Endothelial cell (in vitro differentiated cells): Measurements from ENCODE around the gene SLC23A3. TPM values are rescaled to one million over a fixed set of nuclear protein-coding genes. Genes with fewer than 3 reads are reported as not detected.

Source experiments
- DNase-seq: peaks from one replicate; pipeline ENCODE4 v3.0.0; 2021; ENCODE audit warnings: low spot score
- H3K27ac Mint-ChIP-seq: one replicate; pipeline ENCODE4 v1.8.0; 2021; ENCODE audit warnings: mixed read lengths, inconsistent platforms; ENCODE audit not compliant: unreplicated experiment
- H3K27me3 Mint-ChIP-seq: one replicate; pipeline ENCODE4 v1.8.0; 2021; ENCODE audit warnings: mild to moderate bottlenecking, moderate library complexity, mixed read lengths, inconsistent platforms; ENCODE audit not compliant: unreplicated experiment
- H3K36me3 Mint-ChIP-seq: one replicate; pipeline ENCODE4 v1.8.0; 2021; ENCODE audit warnings: mild to moderate bottlenecking, low read depth, mixed read lengths, inconsistent platforms; ENCODE audit not compliant: unreplicated experiment
- H3K4me1 Mint-ChIP-seq: one replicate; pipeline ENCODE4 v1.8.0; 2021; ENCODE audit warnings: mild to moderate bottlenecking, mixed read lengths, inconsistent platforms; ENCODE audit not compliant: unreplicated experiment
- H3K4me3 Mint-ChIP-seq: one replicate; pipeline ENCODE4 v1.8.0; 2021; ENCODE audit warnings: mild to moderate bottlenecking, mixed read lengths, inconsistent platforms; ENCODE audit not compliant: unreplicated experiment
- H3K9me3 Mint-ChIP-seq: one replicate; pipeline ENCODE4 v1.8.0; 2021; ENCODE audit warnings: mixed read lengths, inconsistent platforms; ENCODE audit not compliant: unreplicated experiment
- total RNA-seq: library from RNA; stranded (reverse); fragmentation: NEBNext Ultra II Directional; extraction: Animal tissue kit (Norgen Biotek cat#: 25700); gene quantifications from one replicate; pipeline ENCODE4 v1.2.1, GENCODE V29; 2021; ENCODE audit not compliant: unreplicated experiment
- TF ChIP-seq, protein P1 (sequence below): fragments of 200-600 bp; sonication (generic); IDR thresholded peaks from one replicate; pipeline ENCODE4 v1.5.0; 2021; ENCODE audit warnings: antibody characterized with exemption; ENCODE audit not compliant: unreplicated experiment

The SLC23A3 gene
- total RNA-seq, 1 donor from 2014 or later = 1.7 TPM

GRCh38 chr2:219112062-219112406 lies 57.8 kb downstream of the SLC23A3 start:
- no peaks in the 10 kb centered on the region for H3K9me3 Mint-ChIP-seq
- peaks cover 9% of the 10 kb centered on the region for H3K4me1 Mint-ChIP-seq
- H3K36me3 Mint-ChIP-seq = no peaks in the 10 kb centered on the region
- H3K27ac Mint-ChIP-seq = no peak overlapping the region
- no peak overlapping the region for H3K4me3 Mint-ChIP-seq
- H3K27me3 Mint-ChIP-seq = peaks cover 2% of the 10 kb centered on the region
- TF ChIP-seq, protein P1, sequence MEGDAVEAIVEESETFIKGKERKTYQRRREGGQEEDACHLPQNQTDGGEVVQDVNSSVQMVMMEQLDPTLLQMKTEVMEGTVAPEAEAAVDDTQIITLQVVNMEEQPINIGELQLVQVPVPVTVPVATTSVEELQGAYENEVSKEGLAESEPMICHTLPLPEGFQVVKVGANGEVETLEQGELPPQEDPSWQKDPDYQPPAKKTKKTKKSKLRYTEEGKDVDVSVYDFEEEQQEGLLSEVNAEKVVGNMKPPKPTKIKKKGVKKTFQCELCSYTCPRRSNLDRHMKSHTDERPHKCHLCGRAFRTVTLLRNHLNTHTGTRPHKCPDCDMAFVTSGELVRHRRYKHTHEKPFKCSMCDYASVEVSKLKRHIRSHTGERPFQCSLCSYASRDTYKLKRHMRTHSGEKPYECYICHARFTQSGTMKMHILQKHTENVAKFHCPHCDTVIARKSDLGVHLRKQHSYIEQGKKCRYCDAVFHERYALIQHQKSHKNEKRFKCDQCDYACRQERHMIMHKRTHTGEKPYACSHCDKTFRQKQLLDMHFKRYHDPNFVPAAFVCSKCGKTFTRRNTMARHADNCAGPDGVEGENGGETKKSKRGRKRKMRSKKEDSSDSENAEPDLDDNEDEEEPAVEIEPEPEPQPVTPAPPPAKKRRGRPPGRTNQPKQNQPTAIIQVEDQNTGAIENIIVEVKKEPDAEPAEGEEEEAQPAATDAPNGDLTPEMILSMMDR = no peak
- DNase-seq = no peak

Other genes starting within 250 kb of the SLC23A3 start
- gene CDK5R2, start 210.4 kb downstream of the SLC23A3 start, total RNA-seq = 0.13 TPM
- 0.56 TPM for gene FEV, start 184.8 kb downstream of the SLC23A3 start, total RNA-seq
- not detected for gene CRYBA2, start 176.6 kb downstream of the SLC23A3 start, total RNA-seq
- gene CFAP65, start 128.5 kb downstream of the SLC23A3 start, total RNA-seq = 0.59 TPM
- not detected for gene IHH, start 109.1 kb downstream of the SLC23A3 start, total RNA-seq
- 11.1 TPM for gene NHEJ1, start 9.2 kb downstream of the SLC23A3 start, total RNA-seq
- 47.1 TPM for gene CNPPD1, start 6.9 kb upstream of the SLC23A3 start, total RNA-seq
- 90.6 TPM for gene RETREG2, start 8.2 kb upstream of the SLC23A3 start, total RNA-seq
- gene ZFAND2B, start 36.8 kb upstream of the SLC23A3 start, total RNA-seq = 39.7 TPM
- gene ABCB6, start 48.9 kb upstream of the SLC23A3 start, total RNA-seq = 11.4 TPM
- gene ATG9A, start 59.6 kb upstream of the SLC23A3 start, total RNA-seq = 48.5 TPM
- 43.8 TPM for gene ANKZF1, start 59.8 kb upstream of the SLC23A3 start, total RNA-seq
- 7.3 TPM for gene GLB1L, start 75.4 kb upstream of the SLC23A3 start, total RNA-seq
- gene STK16, start 75.5 kb upstream of the SLC23A3 start, total RNA-seq = 29.5 TPM
- not detected for gene TUBA4B, start 83.2 kb upstream of the SLC23A3 start, total RNA-seq
- 18.7 TPM for gene TUBA4A, start 83.9 kb upstream of the SLC23A3 start, total RNA-seq
- 64.3 TPM for gene DNAJB2, start 109.3 kb upstream of the SLC23A3 start, total RNA-seq
- gene PTPRN, start 139.4 kb upstream of the SLC23A3 start, total RNA-seq = 1.1 TPM
- not detected for gene RESP18, start 162.7 kb upstream of the SLC23A3 start, total RNA-seq
- 49.6 TPM for gene DNPEP, start 217.9 kb upstream of the SLC23A3 start, total RNA-seq
- 0.10 TPM for gene DES, start 248.3 kb upstream of the SLC23A3 start, total RNA-seq